Endothelial cell of umbilical vein (primary cell): Measurements from ENCODE around the gene RAB27B. TPM values are rescaled to one million over a fixed set of nuclear protein-coding genes. Genes with fewer than 3 reads are reported as not detected.

ENCODE experiments used
- BruUV-seq: library from RNA; stranded (reverse); fragments of 400-500 nt; replicated peaks from 2 replicates; lab custom pipeline; 2021; lab: Mats Ljungman, UMichigan
- CTCF ChIA-PET: fragments of 300-600, 350-600 bp; sonication (Branson Sonifier 250); formaldehyde crosslinking; loops from one replicate; lab custom pipeline; 2021; ENCODE audit warnings: antibody characterized with exemption, inconsistent platforms; lab: Charles Lee
- POLR2A ChIA-PET: fragments of 300-600, 350-600 bp; sonication (Branson Sonifier 250); formaldehyde crosslinking; loops from one replicate; lab custom pipeline; 2021; ENCODE audit warnings: antibody characterized with exemption, inconsistent platforms; lab: Charles Lee
- DNase-seq: peaks from one replicate; pipeline ENCODE4 v3.0.0-alpha.2; 2011; ENCODE audit warnings: low read depth, low spot score
- FAIRE-seq: peaks from 2 replicates; lab custom pipeline; 2011; peaks lifted over from hg19 to GRCh38; lab: Jason Lieb, UNC
- H2AFZ ChIP-seq: 2 replicates; pipeline ENCODE4 v1.6.0; 2012; ENCODE audit warnings: low read depth, low read length, control low read depth, inconsistent platforms
- H3K27ac ChIP-seq: 2 replicates; pipeline ENCODE4 v1.5.1; 2011; ENCODE audit warnings: low read depth, mild to moderate bottlenecking, control low read depth, low read length, moderate library complexity; ENCODE audit not compliant: insufficient read depth
- H3K27me3 ChIP-seq, 2 experiments: 2 replicates each; pipeline versions ENCODE4 v1.6.0 to v1.6.1; 2011; ENCODE audit warnings: low read length in 2 of 2, mixed read lengths in 1 of 2; ENCODE audit not compliant: control insufficient read depth in 2 of 2, insufficient read depth in 2 of 2
- H3K36me3 ChIP-seq, 2 experiments: 2 replicates in 1 of 2; 3 replicates in 1 of 2; pipeline ENCODE4 v1.5.1; 2011; ENCODE audit warnings: low read length in 2 of 2, mild to moderate bottlenecking in 1 of 2, moderate library complexity in 1 of 2; ENCODE audit not compliant: control insufficient read depth in 2 of 2, insufficient read depth in 2 of 2; ENCODE audit errors: extremely low read depth in 1 of 2
- H3K4me1 ChIP-seq: 3 replicates; pipeline ENCODE4 v1.5.1; 2011; ENCODE audit warnings: mild to moderate bottlenecking, low read length; ENCODE audit not compliant: control insufficient read depth, insufficient read depth; ENCODE audit errors: extremely low read depth
- H3K4me2 ChIP-seq: 2 replicates; pipeline ENCODE4 v1.6.1; 2011; ENCODE audit warnings: low read length, control low read depth, mixed read lengths; ENCODE audit not compliant: insufficient read depth
- H3K4me3 ChIP-seq, 3 experiments: fragments of 200-600 bp in 1 of 3; sonication (generic), shearing (Covaris generic) in 1 of 3; replicated peaks in 1 of 3; 2 replicates each; pipeline ENCODE4 v1.5.1; 2011 to 2016; ENCODE audit warnings: control low read depth in 3 of 3, low read length in 3 of 3, mild to moderate bottlenecking in 2 of 3, inconsistent platforms in 1 of 3, low read depth in 1 of 3, moderate library complexity in 1 of 3; ENCODE audit not compliant: insufficient read depth in 1 of 3
- H3K79me2 ChIP-seq: 2 replicates; pipeline ENCODE4 v1.6.0; 2012; ENCODE audit warnings: low read length, inconsistent platforms; ENCODE audit not compliant: control insufficient read depth, insufficient read depth
- H3K9ac ChIP-seq: replicated peaks from 2 replicates; pipeline ENCODE3; 2011; ENCODE audit warnings: low read length, control low read depth; ENCODE audit not compliant: insufficient read depth; ENCODE audit errors: extremely low read depth
- H3K9me1 ChIP-seq: replicated peaks from 3 replicates; pipeline ENCODE4 v1.6.0; 2011; ENCODE audit warnings: mild to moderate bottlenecking, low read length; ENCODE audit not compliant: control insufficient read depth, insufficient read depth; ENCODE audit errors: extremely low read depth
- H3K9me3 ChIP-seq: replicated peaks from 2 replicates; pipeline ENCODE4 v1.5.1; 2012; ENCODE audit warnings: low read length, inconsistent platforms; ENCODE audit not compliant: control insufficient read depth, insufficient read depth
- H4K20me1 ChIP-seq: replicated peaks from 2 replicates; pipeline ENCODE3; 2011; ENCODE audit warnings: mild to moderate bottlenecking, low read length; ENCODE audit not compliant: control insufficient read depth, insufficient read depth; ENCODE audit errors: extremely low read depth
- CTCF ChIP-seq, 2 donors: IDR thresholded peaks; 1 replicate in 1 of 2; 2 replicates in 1 of 2; pipeline ENCODE4 v1.5.1; 2011; ENCODE audit warnings: low read length in 2 of 2, mild to moderate bottlenecking in 2 of 2, moderate library complexity in 2 of 2, control low read depth in 1 of 2, inconsistent platforms in 1 of 2, low read depth in 1 of 2; ENCODE audit not compliant: insufficient read depth in 1 of 2; ENCODE audit errors: extremely low read depth in 1 of 2
- EZH2 ChIP-seq: IDR thresholded peaks from 2 replicates; pipeline ENCODE4 v1.6.1; 2012; ENCODE audit warnings: borderline replicate concordance, low read depth, mild to moderate bottlenecking, moderate library complexity, low read length, inconsistent platforms; ENCODE audit not compliant: severe bottlenecking
- FOS ChIP-seq: IDR thresholded peaks from 2 replicates; pipeline ENCODE4 v1.6.1; 2011; ENCODE audit warnings: mild to moderate bottlenecking, low read length, moderate library complexity, borderline replicate concordance; ENCODE audit not compliant: insufficient read depth
- GATA2 ChIP-seq: IDR thresholded peaks from 2 replicates; pipeline ENCODE4 v1.7.0; 2011; ENCODE audit warnings: low read depth, mild to moderate bottlenecking, moderate library complexity, mixed read lengths, low read length; ENCODE audit not compliant: insufficient read length, insufficient read depth
- JUN ChIP-seq: IDR thresholded peaks from 2 replicates; pipeline ENCODE4 v1.6.1; 2011; ENCODE audit warnings: borderline replicate concordance, low read depth; ENCODE audit not compliant: insufficient read length, insufficient read depth
- MYC ChIP-seq: IDR thresholded peaks from one replicate; pipeline ENCODE4 v1.6.1; 2011; ENCODE audit warnings: mild to moderate bottlenecking, low read depth, low read length
- POLR2A ChIP-seq: IDR thresholded peaks from 2 replicates; pipeline ENCODE4 v1.6.1; 2012; ENCODE audit warnings: low read depth, mild to moderate bottlenecking, control low read depth, low read length
- POLR2AphosphoS5 ChIP-seq: IDR thresholded peaks from 2 replicates; pipeline ENCODE4 v1.6.1; 2012; ENCODE audit warnings: low read depth, mild to moderate bottlenecking, control low read depth, low read length, moderate library complexity; ENCODE audit not compliant: insufficient read depth
- dilution Hi-C: fragments of 300-500 bp; cut with MboI; formaldehyde crosslinking; loops from one replicate; pipeline ENCODE4 v1.15.0; 2019; ENCODE audit warnings: low sequenced_read_pairs; ENCODE audit not compliant: extremely low pct_ligation_motif_present
- intact Hi-C: fragments of 100-400 bp; cut with micrococcal nuclease; formaldehyde crosslinking; loops from one replicate; pipeline ENCODE4 v1.10.0; 2022
- polyA plus RNA-seq, 4 experiments: library from polyadenylated mRNA; depleted of rRNA in 3 of 4; stranded (reverse) in 3 of 4; unstranded in 1 of 4; fragments of >200 nt; gene quantifications; 2 replicates each; pipeline versions ENCODE4 v1.2.1 to v1.2.3, GENCODE V29; 2011 to 2012; ENCODE audit warnings: missing spikeins in 1 of 4
- total RNA-seq: library from RNA; stranded (reverse); gene quantifications from 2 replicates; pipeline ENCODE4 v1.2.3, GENCODE V29; 2021
- TF ChIP-seq, protein P1 (sequence below): IDR thresholded peaks from 2 replicates; pipeline ENCODE4 v1.6.1; 2011; ENCODE audit not compliant: insufficient read depth, insufficient read length

Gene RAB27B
- total and polyA plus RNA-seq, 2 donors (not counting 3 experiments of a cell fraction or from before 2014, with no cell fraction given), result not detected

- TF ChIP-seq, protein P1, sequence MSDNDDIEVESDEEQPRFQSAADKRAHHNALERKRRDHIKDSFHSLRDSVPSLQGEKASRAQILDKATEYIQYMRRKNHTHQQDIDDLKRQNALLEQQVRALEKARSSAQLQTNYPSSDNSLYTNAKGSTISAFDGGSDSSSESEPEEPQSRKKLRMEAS, result no peak
- TF ChIP-seq GATA2, result no peak
- no peak for TF ChIP-seq MYC
- no peak for TF ChIP-seq POLR2AphosphoS5
- no peak for TF ChIP-seq CTCF (IDR thresholded peaks at IDR 0.05; ENCODE audit: extremely low read depth in 1 of 2, insufficient read depth in 1 of 2, low read depth in 1 of 2, low read length in 2 of 2)
- no peak for TF ChIP-seq POLR2A
- TF ChIP-seq FOS, result no peak
- no peak for TF ChIP-seq EZH2
- TF ChIP-seq JUN, result no peak
- intact Hi-C loops (no loop called here), dilution Hi-C loops (no loop called here)
- DNase-seq (no peak), FAIRE-seq (no peak)
- no peaks in the 10 kb centered on the region for H3K36me3 ChIP-seq
- ChIA-PET CTCF (interaction anchor here (1.5 to 1.6 kb wide), 2 partner anchors 90 to 181 kb away, joined by 3 read pairs; no protein-coding TSS in a partner anchor), POLR2A (no interaction called here)
- BruUV-seq, result no TSS peak
- peaks cover 11% of the 10 kb centered on the region for H3K4me1 ChIP-seq
- H3K4me3 ChIP-seq, result no peak overlapping the region
- H3K4me2 ChIP-seq, result no peak overlapping the region
- H3K9ac ChIP-seq, result no peak overlapping the region
- no peaks in the 10 kb centered on the region for H3K9me1 ChIP-seq
- H4K20me1 ChIP-seq, result no peaks in the 10 kb centered on the region
- no peak overlapping the region for H3K27ac ChIP-seq
- no peaks in the 10 kb centered on the region for H3K27me3 ChIP-seq
- H2AFZ ChIP-seq, result no peak overlapping the region
- no peaks in the 10 kb centered on the region for H3K9me3 ChIP-seq
- no peaks in the 10 kb centered on the region for H3K79me2 ChIP-seq
Observed at GRCh38 chr18:54802178-54802577, 26.1 kb upstream of the RAB27B start.
